Measurements from ENCODE around the gene PHB1.

PHB1 gene

GRCh38 chr17:49357516-49357915 lies 57.2 kb downstream of the PHB1 start:
- no peak for DNase-seq (ENCODE audit: extremely low read depth in 1 of 2, low read depth in 1 of 2)

- DNase-seq (ENCODE audit: extremely low read depth in 1 of 2, low read depth in 1 of 2), result no peak
Observed at GRCh38 chr17:49356320-49356719, 58.4 kb downstream of the PHB1 start.
